ENCODE data around the gene DAPK2. TPM values are rescaled to one million over a fixed set of nuclear protein-coding genes. Genes with fewer than 3 reads are reported as not detected.
A peak's percentile ranks its signal among the peaks of the same experiment; 100 is the strongest.
"Not testable (repeated sequence)": the region's sequence is repeated elsewhere in the genome, so short reads cannot be mapped to it uniquely, and the experiment has no call there.

Gene DAPK2
- total RNA-seq, 2 experiments from 2014 or later, result 13.4 to 17.6 TPM

DNA sequence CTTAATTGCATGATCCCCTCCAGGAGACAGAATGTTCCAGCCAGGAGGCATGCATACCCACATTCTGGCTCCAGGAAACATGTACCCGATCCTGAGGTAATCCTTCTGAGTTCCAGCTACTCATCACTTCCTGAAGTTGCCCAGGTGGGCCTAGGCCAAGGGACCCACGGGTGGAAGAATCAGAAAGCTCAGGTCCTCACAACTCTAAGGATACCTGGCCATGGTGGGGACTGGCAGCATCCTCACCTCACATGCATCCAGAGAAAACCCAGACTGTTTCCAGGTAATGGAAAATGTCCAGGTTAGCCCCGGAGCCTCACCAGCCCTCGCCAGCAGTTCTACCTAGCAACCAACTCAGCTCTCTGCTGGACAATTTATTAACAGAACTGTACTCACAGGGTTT, 78.2 kb downstream of the DAPK2 start:
- ATAC-seq (ENCODE audit: low read depth), result no peak

GRCh38 chr15:63967616-63968015, 78.7 kb downstream of the DAPK2 start:
- H3K36me3 Mint-ChIP-seq, result peaks cover 17% of the 10 kb centered on the region
- H3K4me3 Mint-ChIP-seq, result no peak overlapping the region
- peaks cover 31% of the 10 kb centered on the region for H3K4me1 Mint-ChIP-seq
- peaks cover 4% of the 10 kb centered on the region for H3K9me3 Mint-ChIP-seq
- no peak for DNase-seq
- no peak for ATAC-seq (ENCODE audit: low read depth)
- peaks cover 3% of the 10 kb centered on the region for H3K27me3 Mint-ChIP-seq
- POLR2A ChIA-PET, result no interaction called here
- H3K27ac Mint-ChIP-seq, result peak overlapping the region; percentile 63

More for the DNA sequence above, 78.2 kb downstream of the DAPK2 start:
- Mint-ChIP-seq H3K27me3 (peaks cover 3% of the 10 kb centered on the region), H3K36me3 (peaks cover 17% of the 10 kb centered on the region), H3K4me3 (no peak overlapping the region), H3K9me3 (peaks cover 4% of the 10 kb centered on the region), H3K27ac (no peak overlapping the region), H3K4me1 (peaks cover 31% of the 10 kb centered on the region)
- POLR2A ChIA-PET, result no interaction called here
- DNase-seq, result no peak

GRCh38 chr15:63962947-63963721, 83.2 kb downstream of the DAPK2 start:
- ATAC-seq (ENCODE audit: low read depth); H3K27me3 Mint-ChIP-seq; H3K9me3 Mint-ChIP-seq; DNase-seq; H3K4me3 Mint-ChIP-seq; H3K4me1 Mint-ChIP-seq; H3K27ac Mint-ChIP-seq; POLR2A ChIA-PET: not testable (repeated sequence)
- H3K36me3 Mint-ChIP-seq, result peaks cover 16% of the 10 kb centered on the region

DNA sequence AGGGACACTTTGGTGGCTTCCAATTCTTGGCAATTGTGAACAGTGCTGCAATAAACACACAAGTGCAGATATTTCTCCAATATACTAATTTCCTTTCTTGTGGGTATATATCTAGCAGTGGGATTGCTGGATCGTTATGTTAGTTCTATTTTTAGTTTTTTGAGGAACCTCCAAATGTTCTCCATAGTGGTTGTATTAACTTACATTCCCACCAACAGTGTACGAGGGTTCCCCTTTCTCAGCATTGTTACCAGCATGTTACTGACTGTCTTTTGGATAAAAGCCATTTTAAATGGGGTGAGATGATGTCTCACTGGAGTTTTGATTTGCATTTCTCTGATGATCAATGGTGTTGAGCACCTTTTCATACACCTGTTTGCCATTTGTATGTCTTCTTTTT, 92.8 kb downstream of the DAPK2 start:
- H3K27ac Mint-ChIP-seq, result no peak overlapping the region

DNA sequence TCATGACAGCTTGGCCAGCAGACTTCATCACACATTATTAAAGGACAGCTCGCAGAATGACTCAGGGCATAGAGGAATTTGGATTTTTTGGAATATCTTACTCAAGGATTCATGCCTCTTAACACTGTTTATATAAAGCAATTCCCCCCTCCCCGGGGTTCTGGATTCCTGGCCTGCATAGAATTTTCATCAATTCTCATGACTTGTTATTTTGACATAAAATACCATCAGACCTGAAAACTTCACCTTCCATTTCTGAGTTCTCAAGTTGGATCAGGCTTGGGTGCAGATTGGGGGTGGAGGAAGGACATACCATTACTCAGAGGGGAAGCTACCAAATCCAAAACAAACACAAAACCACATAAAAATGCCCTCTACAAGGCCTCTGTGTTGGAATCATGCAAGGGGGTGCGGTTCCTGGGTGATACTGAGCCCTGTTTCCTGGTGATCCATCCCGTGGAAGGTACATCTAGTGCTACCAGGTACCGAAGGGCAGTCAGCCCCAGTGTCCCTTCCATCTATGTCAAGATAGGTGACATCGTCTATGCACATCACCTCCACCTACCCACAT, 95.3 kb downstream of the DAPK2 start:
- H3K27ac Mint-ChIP-seq, result no peak overlapping the region

More for the DNA sequence above, 92.8 kb downstream of the DAPK2 start:
- POLR2A ChIA-PET, result no interaction called here
- peaks cover 7% of the 10 kb centered on the region for H3K4me1 Mint-ChIP-seq
- DNase-seq, result no peak
- H3K27me3 Mint-ChIP-seq, result peaks cover 3% of the 10 kb centered on the region
- ATAC-seq (ENCODE audit: low read depth), result no peak
- peaks cover 3% of the 10 kb centered on the region for H3K9me3 Mint-ChIP-seq
- H3K36me3 Mint-ChIP-seq, result peaks cover 4% of the 10 kb centered on the region
- H3K4me3 Mint-ChIP-seq, result no peak overlapping the region

GRCh38 chr15:63948971-63949370, 97.3 kb downstream of the DAPK2 start:
- DNase-seq (no peak), ATAC-seq (ENCODE audit: low read depth) (no peak)
- POLR2A ChIA-PET, result interaction anchor here (1.1 kb wide), 1 partner anchor 116 kb away, joined by 3 read pairs; no protein-coding TSS in a partner anchor
- Mint-ChIP-seq H3K27ac (peak overlapping the region; percentile 24), H3K27me3 (no peaks in the 10 kb centered on the region), H3K4me1 (peaks cover 12% of the 10 kb centered on the region), H3K4me3 (no peak overlapping the region), H3K36me3 (peaks cover 4% of the 10 kb centered on the region), H3K9me3 (no peaks in the 10 kb centered on the region)

More for the DNA sequence above, 95.3 kb downstream of the DAPK2 start:
- ATAC-seq (ENCODE audit: low read depth), result no peak
- Mint-ChIP-seq H3K4me3 (no peak overlapping the region), H3K27me3 (no peaks in the 10 kb centered on the region), H3K9me3 (no peaks in the 10 kb centered on the region), H3K36me3 (peaks cover 4% of the 10 kb centered on the region), H3K4me1 (peaks cover 7% of the 10 kb centered on the region)
- POLR2A ChIA-PET, result no interaction called here
- no peak for DNase-seq

DNA sequence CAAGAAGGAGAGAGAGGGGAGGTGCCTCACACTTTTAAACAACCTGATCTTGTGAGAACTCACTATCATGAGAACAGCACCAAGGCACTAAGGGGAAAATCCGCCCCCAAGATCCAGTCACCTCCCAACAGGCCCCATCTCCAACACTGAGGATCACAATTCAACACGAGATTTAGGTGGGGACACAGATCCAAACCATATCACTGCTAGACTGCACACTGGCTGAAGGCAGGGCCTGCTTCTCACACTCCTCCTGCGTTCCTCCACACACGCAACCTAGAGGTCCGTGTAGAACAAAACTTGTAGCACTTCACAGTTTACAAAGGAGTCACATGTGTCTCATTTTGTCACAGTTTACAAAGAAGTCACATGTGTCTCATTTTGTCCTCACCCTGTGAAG, 97.8 kb downstream of the DAPK2 start:
- peaks cover 4% of the 10 kb centered on the region for H3K36me3 Mint-ChIP-seq
- H3K27me3 Mint-ChIP-seq, result no peaks in the 10 kb centered on the region
- POLR2A ChIA-PET, result interaction anchor here (1.1 kb wide), 1 partner anchor 116 kb away, joined by 3 read pairs; no protein-coding TSS in a partner anchor
- ATAC-seq (ENCODE audit: low read depth) (no peak), DNase-seq (no peak)
- H3K4me3 Mint-ChIP-seq, result no peak overlapping the region
- H3K9me3 Mint-ChIP-seq, result no peaks in the 10 kb centered on the region
- peaks cover 12% of the 10 kb centered on the region for H3K4me1 Mint-ChIP-seq
- no peak overlapping the region for H3K27ac Mint-ChIP-seq

- POLR2A ChIA-PET, result no interaction called here
- H3K9me3 Mint-ChIP-seq, result no peaks in the 10 kb centered on the region
- peaks cover 14% of the 10 kb centered on the region for H3K4me1 Mint-ChIP-seq
- DNase-seq, result no peak
- H3K27me3 Mint-ChIP-seq, result no peaks in the 10 kb centered on the region
- ATAC-seq (ENCODE audit: low read depth), result no peak
- H3K27ac Mint-ChIP-seq, result peak overlapping the region; percentile 11
- peaks cover 3% of the 10 kb centered on the region for H3K36me3 Mint-ChIP-seq
- H3K4me3 Mint-ChIP-seq, result no peak overlapping the region
These were observed 99.1 kb downstream of the DAPK2 start for GRCh38 chr15:63947228-63947627.

- POLR2A ChIA-PET, result no interaction called here
- no peak overlapping the region for H3K4me3 Mint-ChIP-seq
- no peak overlapping the region for H3K27ac Mint-ChIP-seq
- peaks cover 2% of the 10 kb centered on the region for H3K36me3 Mint-ChIP-seq
- ATAC-seq (ENCODE audit: low read depth) (no peak), DNase-seq (no peak)
- H3K9me3 Mint-ChIP-seq, result no peaks in the 10 kb centered on the region
- no peaks in the 10 kb centered on the region for H3K27me3 Mint-ChIP-seq
- H3K4me1 Mint-ChIP-seq, result peaks cover 12% of the 10 kb centered on the region
These were observed 99.7 kb downstream of the DAPK2 start for GRCh38 chr15:63946524-63947065.

GRCh38 chr15:63945838-63946298, 100.4 kb downstream of the DAPK2 start:
- POLR2A ChIA-PET, result interaction anchor here (0.8 to 1.7 kb wide), 2 partner anchors 25 to 112 kb away, joined by 3 to 8 read pairs; partner anchors contain the start of gene HERC1
- peaks cover 16% of the 10 kb centered on the region for H3K4me1 Mint-ChIP-seq
- ATAC-seq (ENCODE audit: low read depth) (no peak), DNase-seq (no peak)
- H3K9me3 Mint-ChIP-seq, result no peaks in the 10 kb centered on the region
- no peaks in the 10 kb centered on the region for H3K27me3 Mint-ChIP-seq
- H3K27ac Mint-ChIP-seq, result no peak overlapping the region
- peaks cover 2% of the 10 kb centered on the region for H3K36me3 Mint-ChIP-seq
- no peak overlapping the region for H3K4me3 Mint-ChIP-seq

DNA sequence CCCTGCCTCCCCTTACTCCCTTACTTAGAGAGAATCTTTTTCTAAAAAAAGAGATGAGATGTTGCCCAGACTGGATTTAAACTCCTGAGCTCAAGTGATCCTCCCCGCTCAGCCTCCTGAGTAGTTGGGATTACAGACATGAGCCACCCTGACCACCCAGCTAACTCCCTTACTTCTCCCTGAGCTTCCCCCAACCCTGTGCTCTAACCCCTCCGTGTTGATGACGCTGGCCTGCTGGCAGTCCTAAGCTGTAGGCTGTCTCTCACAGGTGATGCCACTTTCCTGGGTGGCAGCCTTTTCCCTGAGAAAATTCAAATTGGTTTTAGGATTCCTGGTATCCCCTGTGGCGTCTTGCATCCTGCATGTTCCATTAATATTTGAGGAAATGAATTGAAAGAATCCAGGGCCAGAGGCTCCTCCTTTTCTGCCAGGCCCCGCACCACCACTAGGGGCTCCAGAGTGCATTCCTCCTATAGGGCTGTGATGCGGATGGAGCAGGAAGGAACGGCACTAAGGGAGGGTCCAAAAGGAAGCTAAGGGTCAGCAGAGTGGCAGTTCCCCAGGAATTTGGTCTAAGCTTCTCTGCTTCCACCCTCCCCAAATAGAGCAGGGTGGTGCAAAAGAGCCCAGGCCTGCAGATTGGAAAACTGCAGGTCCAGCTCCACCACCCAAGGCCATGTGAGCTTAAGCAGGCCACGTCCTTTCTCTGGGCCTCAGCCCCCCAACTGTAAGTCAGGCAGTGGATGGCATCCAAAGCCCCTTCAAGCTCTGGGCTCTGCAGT, 101.1 kb downstream of the DAPK2 start:
- Mint-ChIP-seq H3K27ac (peak overlapping the region; percentile 82), H3K36me3 (no peaks in the 10 kb centered on the region), H3K4me3 (no peak overlapping the region), H3K27me3 (no peaks in the 10 kb centered on the region), H3K9me3 (no peaks in the 10 kb centered on the region), H3K4me1 (peaks cover 16% of the 10 kb centered on the region)
- POLR2A ChIA-PET, result interaction anchor here (0.6 to 1.7 kb wide), 3 partner anchors 26 to 112 kb away, joined by 3 to 8 read pairs (median 3); partner anchors contain the start of gene HERC1
- peak; percentile 88 for ATAC-seq (ENCODE audit: low read depth)
- DNase-seq, result peak; percentile 73

DNA sequence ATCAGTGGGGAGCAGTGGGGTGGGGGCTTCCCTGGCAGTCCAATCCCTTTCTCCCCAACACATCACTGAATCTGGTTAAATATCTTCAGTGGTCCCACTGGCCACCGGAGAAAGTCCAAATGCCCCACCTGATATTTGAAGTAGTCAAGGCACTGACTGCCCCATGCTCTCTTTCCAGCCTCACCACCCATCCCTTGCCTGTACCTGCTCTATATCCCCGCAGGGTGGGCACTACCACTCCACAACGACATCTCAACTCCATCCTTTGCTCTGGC, 101.7 kb downstream of the DAPK2 start:
- H3K27ac Mint-ChIP-seq, result no peak overlapping the region
- H3K4me3 Mint-ChIP-seq, result no peak overlapping the region
- H3K36me3 Mint-ChIP-seq, result no peaks in the 10 kb centered on the region
- H3K27me3 Mint-ChIP-seq, result no peaks in the 10 kb centered on the region
- DNase-seq (no peak), ATAC-seq (ENCODE audit: low read depth) (no peak)
- peaks cover 1% of the 10 kb centered on the region for H3K9me3 Mint-ChIP-seq
- peaks cover 21% of the 10 kb centered on the region for H3K4me1 Mint-ChIP-seq
- POLR2A ChIA-PET, result interaction anchor here (0.6 to 1.7 kb wide), 2 partner anchors 26 to 62 kb away, joined by 3 to 8 read pairs; no protein-coding TSS in a partner anchor
